Panc1 (cell line): Measurements from ENCODE around the gene KIF3B. TPM values are rescaled to one million over a fixed set of nuclear protein-coding genes. Genes with fewer than 3 reads are reported as not detected.

Source experiments
- ATAC-seq: fragments of 200-7000 bp; cut with Tn5 transposase; 2 replicates; pipeline ENCODE4 v1.9.1; 2020; ENCODE audit warnings: mild to moderate bottlenecking, moderate library complexity
- BruUV-seq: library from RNA; stranded (reverse); fragments of 400-500 nt; replicated peaks from 2 replicates; lab custom pipeline; 2021; lab: Mats Ljungman, UMichigan
- CTCF ChIA-PET: fragments of 300-600 bp; sonication (Branson Sonifier 250); formaldehyde crosslinking; loops from one replicate; lab custom pipeline; 2022; ENCODE audit warnings: antibody characterized with exemption; lab: Charles Lee
- POLR2A ChIA-PET: fragments of 300-600 bp; sonication (Branson Sonifier 250); formaldehyde crosslinking; loops from one replicate; lab custom pipeline; 2022; ENCODE audit warnings: antibody characterized with exemption; lab: Charles Lee
- DNase-seq: peaks from one replicate; pipeline ENCODE4 v3.0.0-alpha.2; 2010; ENCODE audit warnings: low read depth, low spot score
- H3K27ac ChIP-seq: 2 replicates; pipeline ENCODE4 v1.5.1; 2011; ENCODE audit warnings: mild to moderate bottlenecking, low read length, inconsistent platforms
- H3K27me3 ChIP-seq: fragments of 200-500 bp; sonication (Bioruptor generic); 2 replicates; pipeline ENCODE4 v1.6.0; 2014; ENCODE audit warnings: low read length, inconsistent platforms; ENCODE audit not compliant: control insufficient read depth, insufficient read depth
- H3K36me3 ChIP-seq: fragments of 200-500 bp; sonication (Bioruptor generic); 2 replicates; pipeline ENCODE4 v1.5.1; 2014; ENCODE audit warnings: inconsistent platforms, mild to moderate bottlenecking, low read length, moderate library complexity; ENCODE audit not compliant: control insufficient read depth, insufficient read depth
- H3K4me1 ChIP-seq: 2 replicates; pipeline ENCODE4 v1.5.1; 2011; ENCODE audit warnings: inconsistent platforms, mild to moderate bottlenecking, low read length, moderate library complexity; ENCODE audit not compliant: control insufficient read depth, insufficient read depth
- H3K4me3 ChIP-seq, 2 experiments: 2 replicates each; pipeline ENCODE4 v1.5.1; 2011 to 2012; ENCODE audit warnings: low read depth in 2 of 2, low read length in 2 of 2, mild to moderate bottlenecking in 2 of 2, inconsistent platforms in 1 of 2, moderate library complexity in 1 of 2
- H3K9me3 ChIP-seq: fragments of 200-500 bp; sonication (Bioruptor generic); 2 replicates; pipeline ENCODE4 v1.5.1; 2014; ENCODE audit warnings: low read depth, mild to moderate bottlenecking, inconsistent platforms, low read length, moderate library complexity; ENCODE audit not compliant: control insufficient read depth, insufficient read depth
- POLR2AphosphoS5 ChIP-seq: IDR thresholded peaks from 2 replicates; pipeline ENCODE4 v1.6.1; 2012; ENCODE audit warnings: mild to moderate bottlenecking, low read depth, low read length, moderate library complexity
- SIN3A ChIP-seq: IDR thresholded peaks from 2 replicates; pipeline ENCODE4 v1.6.1; 2012; ENCODE audit warnings: low read depth, mild to moderate bottlenecking, low read length, moderate library complexity, borderline replicate concordance; ENCODE audit not compliant: insufficient read depth
- TCF7L2 ChIP-seq: IDR thresholded peaks from 2 replicates; pipeline ENCODE4 v1.6.1; 2011; ENCODE audit warnings: mild to moderate bottlenecking, low read depth, low read length, inconsistent platforms
- in situ Hi-C: cut with HindIII; loops from 2 replicates; pipeline ENCODE4 v1.10.0; 2016; ENCODE audit warnings: low sequenced_read_pairs, low pct_unique_long_range_greater_than_20kb
- intact Hi-C: fragments of 100-400 bp; cut with micrococcal nuclease; formaldehyde crosslinking; loops from one replicate; pipeline ENCODE4 v1.10.0; 2022; ENCODE audit not compliant: unreplicated experiment
- total RNA-seq: library from RNA; stranded (reverse); gene quantifications from one replicate; pipeline ENCODE4 v1.2.1, GENCODE V29; 2021; ENCODE audit not compliant: unreplicated experiment
- TF ChIP-seq, protein P1 (sequence below), 2 experiments: IDR thresholded peaks; 2 replicates each; pipeline ENCODE4 v1.6.1; 2011 to 2012; ENCODE audit warnings: low read depth in 2 of 2, control low read depth in 1 of 2, low read length in 1 of 2, mild to moderate bottlenecking in 1 of 2, moderate library complexity in 1 of 2; ENCODE audit not compliant: insufficient read depth in 1 of 2
- TF ChIP-seq, protein P2 (sequence below): fragments of 450-650 bp; IDR thresholded peaks from 2 replicates; pipeline ENCODE4 v1.5.1; 2017; ENCODE audit warnings: mild to moderate bottlenecking

KIF3B gene
- total RNA-seq, 1 experiment from 2014 or later: 67.8 TPM

DNA sequence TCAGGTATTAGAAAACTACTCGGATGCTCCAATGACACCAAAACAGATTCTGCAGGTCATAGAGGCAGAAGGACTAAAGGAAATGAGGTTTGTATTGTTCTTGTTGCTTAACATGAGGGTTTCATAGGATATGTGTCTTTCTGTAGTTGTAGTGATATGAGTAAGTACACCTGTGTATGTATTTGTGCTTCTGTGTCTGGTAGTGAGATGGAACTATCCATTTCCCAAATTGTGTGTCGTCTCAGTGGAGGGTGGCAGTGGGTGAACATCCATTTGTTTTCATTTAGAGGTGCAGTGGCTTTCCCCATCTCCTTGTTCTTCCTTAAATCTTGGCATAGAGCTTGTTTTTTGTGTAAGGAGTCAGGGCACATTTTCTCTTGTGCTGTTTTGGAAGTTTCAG, 88.9 kb downstream of the KIF3B start:
- CTCF ChIA-PET: no interaction called here
- POLR2A ChIA-PET: interaction anchor here (0.5 kb wide), 1 partner anchor 13 kb away, joined by 8 read pairs; no protein-coding TSS in a partner anchor
- TF ChIP-seq SIN3A: no peak
- TF ChIP-seq, protein P1, sequence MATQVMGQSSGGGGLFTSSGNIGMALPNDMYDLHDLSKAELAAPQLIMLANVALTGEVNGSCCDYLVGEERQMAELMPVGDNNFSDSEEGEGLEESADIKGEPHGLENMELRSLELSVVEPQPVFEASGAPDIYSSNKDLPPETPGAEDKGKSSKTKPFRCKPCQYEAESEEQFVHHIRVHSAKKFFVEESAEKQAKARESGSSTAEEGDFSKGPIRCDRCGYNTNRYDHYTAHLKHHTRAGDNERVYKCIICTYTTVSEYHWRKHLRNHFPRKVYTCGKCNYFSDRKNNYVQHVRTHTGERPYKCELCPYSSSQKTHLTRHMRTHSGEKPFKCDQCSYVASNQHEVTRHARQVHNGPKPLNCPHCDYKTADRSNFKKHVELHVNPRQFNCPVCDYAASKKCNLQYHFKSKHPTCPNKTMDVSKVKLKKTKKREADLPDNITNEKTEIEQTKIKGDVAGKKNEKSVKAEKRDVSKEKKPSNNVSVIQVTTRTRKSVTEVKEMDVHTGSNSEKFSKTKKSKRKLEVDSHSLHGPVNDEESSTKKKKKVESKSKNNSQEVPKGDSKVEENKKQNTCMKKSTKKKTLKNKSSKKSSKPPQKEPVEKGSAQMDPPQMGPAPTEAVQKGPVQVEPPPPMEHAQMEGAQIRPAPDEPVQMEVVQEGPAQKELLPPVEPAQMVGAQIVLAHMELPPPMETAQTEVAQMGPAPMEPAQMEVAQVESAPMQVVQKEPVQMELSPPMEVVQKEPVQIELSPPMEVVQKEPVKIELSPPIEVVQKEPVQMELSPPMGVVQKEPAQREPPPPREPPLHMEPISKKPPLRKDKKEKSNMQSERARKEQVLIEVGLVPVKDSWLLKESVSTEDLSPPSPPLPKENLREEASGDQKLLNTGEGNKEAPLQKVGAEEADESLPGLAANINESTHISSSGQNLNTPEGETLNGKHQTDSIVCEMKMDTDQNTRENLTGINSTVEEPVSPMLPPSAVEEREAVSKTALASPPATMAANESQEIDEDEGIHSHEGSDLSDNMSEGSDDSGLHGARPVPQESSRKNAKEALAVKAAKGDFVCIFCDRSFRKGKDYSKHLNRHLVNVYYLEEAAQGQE (IDR thresholded peaks at IDR 0.05; ENCODE audit: insufficient read depth in 1 of 2, low read depth in 2 of 2, low read length in 1 of 2): no peak
- TF ChIP-seq POLR2AphosphoS5: no peak
- TF ChIP-seq, protein P2, sequence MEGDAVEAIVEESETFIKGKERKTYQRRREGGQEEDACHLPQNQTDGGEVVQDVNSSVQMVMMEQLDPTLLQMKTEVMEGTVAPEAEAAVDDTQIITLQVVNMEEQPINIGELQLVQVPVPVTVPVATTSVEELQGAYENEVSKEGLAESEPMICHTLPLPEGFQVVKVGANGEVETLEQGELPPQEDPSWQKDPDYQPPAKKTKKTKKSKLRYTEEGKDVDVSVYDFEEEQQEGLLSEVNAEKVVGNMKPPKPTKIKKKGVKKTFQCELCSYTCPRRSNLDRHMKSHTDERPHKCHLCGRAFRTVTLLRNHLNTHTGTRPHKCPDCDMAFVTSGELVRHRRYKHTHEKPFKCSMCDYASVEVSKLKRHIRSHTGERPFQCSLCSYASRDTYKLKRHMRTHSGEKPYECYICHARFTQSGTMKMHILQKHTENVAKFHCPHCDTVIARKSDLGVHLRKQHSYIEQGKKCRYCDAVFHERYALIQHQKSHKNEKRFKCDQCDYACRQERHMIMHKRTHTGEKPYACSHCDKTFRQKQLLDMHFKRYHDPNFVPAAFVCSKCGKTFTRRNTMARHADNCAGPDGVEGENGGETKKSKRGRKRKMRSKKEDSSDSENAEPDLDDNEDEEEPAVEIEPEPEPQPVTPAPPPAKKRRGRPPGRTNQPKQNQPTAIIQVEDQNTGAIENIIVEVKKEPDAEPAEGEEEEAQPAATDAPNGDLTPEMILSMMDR: no peak
- no peak for TF ChIP-seq TCF7L2
- Histone ChIP-seq H3K4me3 (no peak overlapping the region), H3K4me1 (peaks cover 42% of the 10 kb centered on the region), H3K27me3 (no peaks in the 10 kb centered on the region), H3K36me3 (peaks cover 14% of the 10 kb centered on the region; the same call in 1 of the 2 replicates), H3K27ac (no peak overlapping the region), H3K9me3 (no peaks in the 10 kb centered on the region)
- in situ Hi-C loops: no loop called here
- intact Hi-C loops: no loop called here
- ATAC-seq (no peak), DNase-seq (no peak)
- BruUV-seq: no TSS peak

DNA sequence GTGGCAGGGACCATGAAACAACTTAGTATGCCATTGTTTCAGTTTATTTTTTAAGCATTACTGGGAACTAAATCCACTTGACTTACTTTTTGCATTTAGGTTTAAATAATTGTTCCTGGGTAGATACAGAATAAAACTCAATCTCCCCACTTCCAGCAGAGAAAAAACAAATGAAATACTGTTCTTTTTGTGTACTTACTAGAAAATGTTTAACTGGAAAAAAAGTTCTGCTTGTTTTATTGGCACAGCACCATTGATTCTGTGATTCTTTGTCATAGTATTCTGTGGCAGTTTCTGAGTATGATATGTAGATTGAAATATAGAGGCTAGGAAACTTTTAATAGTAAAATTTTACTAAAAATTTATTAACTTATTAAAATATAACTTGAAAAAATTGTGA, 90.9 kb downstream of the KIF3B start:
- no TSS peak for BruUV-seq
- TF ChIP-seq, protein P2: no peak
- TF ChIP-seq SIN3A: no peak
- TF ChIP-seq, protein P1 (IDR thresholded peaks at IDR 0.05; ENCODE audit: insufficient read depth in 1 of 2, low read depth in 2 of 2, low read length in 1 of 2): no peak
- no peak for TF ChIP-seq TCF7L2
- no peak for TF ChIP-seq POLR2AphosphoS5
- H3K4me1 ChIP-seq: peaks cover 30% of the 10 kb centered on the region
- no peaks in the 10 kb centered on the region for H3K27me3 ChIP-seq
- CTCF ChIA-PET: no interaction called here
- POLR2A ChIA-PET: interaction anchor here (0.5 to 0.6 kb wide), 2 partner anchors 9 to 25 kb away, joined by 3 to 5 read pairs; no protein-coding TSS in a partner anchor
- no peak overlapping the region for H3K4me3 ChIP-seq
- DNase-seq (no peak), ATAC-seq (no peak)
- intact Hi-C loops: no loop called here
- H3K27ac ChIP-seq: no peak overlapping the region
- peaks cover 20% of the 10 kb centered on the region; the same call in 1 of the 2 replicates for H3K36me3 ChIP-seq
- H3K9me3 ChIP-seq: no peaks in the 10 kb centered on the region
- in situ Hi-C loops: no loop called here
